Large intestine (tissue), 3 donors: Measurements from ENCODE around the gene NAV1. TPM values are rescaled to one million over a fixed set of nuclear protein-coding genes. Genes with fewer than 3 reads are reported as not detected.
A peak's percentile ranks its signal among the peaks of the same experiment; 100 is the strongest.

ENCODE experiments used
- DNase-seq, 2 donors: peaks; one replicate each; pipeline versions ENCODE4 v3.0.0 to v3.0.0-alpha.2; 2013
- H3K27ac ChIP-seq: one replicate; pipeline ENCODE4 v1.5.1; 2013; ENCODE audit warnings: low read length
- H3K27me3 ChIP-seq: 2 replicates; pipeline ENCODE4 v1.6.1; 2013; ENCODE audit warnings: low read length; ENCODE audit not compliant: control insufficient read depth, insufficient read depth
- H3K36me3 ChIP-seq: 2 replicates; pipeline ENCODE4 v1.6.1; 2013; ENCODE audit warnings: low read length; ENCODE audit not compliant: control insufficient read depth, insufficient read depth
- H3K4me1 ChIP-seq: one replicate; pipeline ENCODE4 v1.6.1; 2013; ENCODE audit warnings: low read length; ENCODE audit not compliant: control insufficient read depth, insufficient read depth
- H3K4me3 ChIP-seq: one replicate; pipeline ENCODE4 v1.5.1; 2013; ENCODE audit warnings: low read length
- H3K9me3 ChIP-seq: one replicate; pipeline ENCODE4 v1.6.1; 2013; ENCODE audit warnings: mild to moderate bottlenecking, low read depth, low read length, moderate library complexity; ENCODE audit not compliant: control insufficient read depth
- WGBS: methylation state at CpG from one replicate; pipeline ENCODE4 v1.1.5; 2013; ENCODE audit warnings: low lambda C conversion rate; ENCODE audit not compliant: insufficient coverage; 5-methylcytosine and 5-hydroxymethylcytosine counted together
- polyA plus RNA-seq: library from polyadenylated mRNA; unstranded; fragments of 120-200 nt; gene quantifications from one replicate; pipeline ENCODE4 v1.2.1, GENCODE V29; 2013

The NAV1 gene
- polyA plus RNA-seq, 1 donor = 9.7 TPM

- Histone ChIP-seq H3K27ac (no peak overlapping the region), H3K27me3 (no peaks in the 10 kb centered on the region), H3K9me3 (peaks cover 10% of the 10 kb centered on the region), H3K36me3 (no peaks in the 10 kb centered on the region), H3K4me1 (peaks cover 12% of the 10 kb centered on the region), H3K4me3 (no peak overlapping the region)
- WGBS = 85% methylated on average over 5 of the region's 5 CpGs
- no peak for DNase-seq
Measured at GRCh38 chr1:201527879-201528278, 11.0 kb upstream of the NAV1 start.

- WGBS = 75% methylated on average over 2 of the region's 3 CpGs
Measured at GRCh38 chr1:201528631-201529252, 10.2 kb upstream of the NAV1 start.

DNA sequence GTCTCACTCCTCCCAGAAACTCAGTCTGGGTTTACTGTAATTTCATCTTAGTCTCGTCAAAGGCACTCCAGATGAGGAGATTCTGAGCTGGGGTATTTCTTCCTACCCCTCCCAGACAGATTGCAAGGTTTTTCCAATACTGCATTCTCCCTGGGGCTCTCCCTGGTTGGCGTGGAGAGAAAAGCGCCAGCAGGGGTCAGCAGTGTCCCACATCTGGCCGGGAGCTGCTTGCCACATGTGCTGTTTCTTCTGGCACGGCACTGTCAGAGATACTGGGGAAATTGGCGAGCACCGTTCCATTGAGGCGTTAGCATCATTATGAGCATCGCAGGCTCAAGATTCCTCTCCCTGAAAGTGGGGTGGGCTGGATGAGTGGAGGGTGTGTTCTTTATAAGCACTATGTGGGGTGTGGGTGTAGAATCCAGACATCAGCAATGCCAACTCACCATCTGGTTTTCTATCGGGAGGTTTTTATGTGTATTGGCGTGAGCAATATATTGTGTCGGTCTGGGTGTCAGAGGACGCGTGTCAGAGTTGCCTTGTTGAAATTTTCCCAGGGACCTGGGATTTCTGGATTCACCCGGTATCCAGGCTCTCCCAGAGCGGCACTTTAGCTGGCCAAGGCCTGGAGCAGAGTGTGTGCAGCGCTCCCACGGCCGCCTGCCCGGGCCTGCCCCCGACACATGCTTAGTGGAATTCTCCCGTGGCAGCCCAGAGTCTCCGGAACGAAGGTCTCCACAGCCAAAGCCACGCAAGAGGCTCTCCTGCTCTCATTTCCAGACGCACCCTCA, 8.0 kb upstream of the NAV1 start:
- peaks cover 12% of the 10 kb centered on the region for H3K4me1 ChIP-seq
- WGBS = no CpG with 5 or more reads among the region's 26 CpGs
- no peaks in the 10 kb centered on the region for H3K36me3 ChIP-seq
- H3K27me3 ChIP-seq = peaks cover 6% of the 10 kb centered on the region
- H3K4me3 ChIP-seq = no peak overlapping the region
- no peaks in the 10 kb centered on the region for H3K9me3 ChIP-seq
- H3K27ac ChIP-seq = no peak overlapping the region
- peak; percentile 69 to 73 for DNase-seq

More at GRCh38 chr1:201528631-201529252, 10.2 kb upstream of the NAV1 start:
- Histone ChIP-seq H3K27ac (peak overlapping the region; percentile 82), H3K4me3 (no peak overlapping the region), H3K9me3 (peaks cover 10% of the 10 kb centered on the region), H3K27me3 (no peaks in the 10 kb centered on the region), H3K36me3 (no peaks in the 10 kb centered on the region), H3K4me1 (peaks cover 12% of the 10 kb centered on the region)
- DNase-seq = peak; percentile 88 to 93

DNA sequence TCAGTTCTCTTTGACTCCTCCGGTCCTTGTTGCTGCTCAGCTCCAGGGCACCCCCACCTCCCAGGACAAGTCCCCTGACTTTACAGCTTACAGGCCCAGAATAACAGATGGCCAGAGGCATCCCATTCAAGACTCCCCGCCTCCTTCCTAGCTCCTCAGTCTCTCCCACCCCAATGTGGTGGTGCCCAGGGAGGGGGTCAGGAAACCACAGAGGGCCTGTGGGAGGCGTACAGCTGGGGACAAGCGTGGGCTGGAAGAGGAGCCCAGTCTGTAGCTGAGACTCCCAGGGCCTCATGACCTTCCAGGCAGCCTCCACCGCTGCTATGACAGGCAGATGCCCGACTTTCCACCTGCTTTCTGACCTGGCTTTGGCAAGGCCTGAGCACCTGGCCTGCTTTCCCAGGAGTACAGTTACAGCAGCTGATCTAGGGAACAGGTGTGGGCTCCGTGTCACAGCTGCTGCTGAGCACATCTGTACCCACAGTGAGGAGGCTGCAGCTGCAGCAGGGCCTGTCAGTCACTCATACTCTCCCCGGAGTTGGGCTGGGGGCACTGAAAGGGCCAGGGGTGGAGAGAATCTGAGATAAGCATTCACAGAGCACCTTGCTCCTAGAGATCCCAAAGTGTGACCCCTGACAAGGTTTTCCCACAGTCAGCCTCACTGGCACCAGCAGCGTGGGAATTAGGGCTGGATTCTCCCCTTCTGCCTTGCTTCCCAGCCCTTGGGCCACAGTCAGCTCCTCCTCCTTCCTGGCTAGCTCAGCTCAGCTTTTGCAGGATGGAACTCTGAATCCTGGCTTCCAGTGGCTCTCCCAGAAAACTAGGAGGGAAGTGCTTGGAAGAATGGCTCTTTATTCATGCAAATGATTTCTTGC, 7.1 kb upstream of the NAV1 start:
- DNase-seq = no peak
- H3K4me1 ChIP-seq = peaks cover 12% of the 10 kb centered on the region

DNA sequence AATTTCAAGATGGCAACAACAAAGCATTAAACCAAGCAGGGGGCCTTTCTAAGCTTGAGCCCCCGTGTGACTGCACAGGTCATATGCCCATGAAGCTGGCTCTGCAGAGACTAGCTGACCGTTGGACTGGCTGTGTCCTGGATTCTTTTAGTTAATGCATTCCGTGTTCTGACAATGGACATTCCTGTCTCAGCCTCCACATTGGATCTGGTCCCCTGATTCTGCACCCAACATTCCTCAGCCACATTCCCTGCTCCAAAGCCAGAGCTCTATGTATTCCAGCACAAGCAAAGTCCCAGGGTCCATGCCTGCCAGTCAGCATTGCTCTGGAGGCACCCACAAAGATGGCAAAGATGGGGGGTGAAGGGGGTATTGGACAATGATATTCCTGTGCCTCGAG, 5.1 kb upstream of the NAV1 start:
- Histone ChIP-seq H3K4me1 (peaks cover 12% of the 10 kb centered on the region), H3K27ac (no peak overlapping the region)

More for the DNA sequence above, 7.1 kb upstream of the NAV1 start:
- H3K4me3 ChIP-seq = no peak overlapping the region
- WGBS = no CpG with 5 or more reads among the region's 9 CpGs
- H3K9me3 ChIP-seq = no peaks in the 10 kb centered on the region
- H3K36me3 ChIP-seq = no peaks in the 10 kb centered on the region
- no peak overlapping the region for H3K27ac ChIP-seq
- H3K27me3 ChIP-seq = peaks cover 14% of the 10 kb centered on the region

DNA sequence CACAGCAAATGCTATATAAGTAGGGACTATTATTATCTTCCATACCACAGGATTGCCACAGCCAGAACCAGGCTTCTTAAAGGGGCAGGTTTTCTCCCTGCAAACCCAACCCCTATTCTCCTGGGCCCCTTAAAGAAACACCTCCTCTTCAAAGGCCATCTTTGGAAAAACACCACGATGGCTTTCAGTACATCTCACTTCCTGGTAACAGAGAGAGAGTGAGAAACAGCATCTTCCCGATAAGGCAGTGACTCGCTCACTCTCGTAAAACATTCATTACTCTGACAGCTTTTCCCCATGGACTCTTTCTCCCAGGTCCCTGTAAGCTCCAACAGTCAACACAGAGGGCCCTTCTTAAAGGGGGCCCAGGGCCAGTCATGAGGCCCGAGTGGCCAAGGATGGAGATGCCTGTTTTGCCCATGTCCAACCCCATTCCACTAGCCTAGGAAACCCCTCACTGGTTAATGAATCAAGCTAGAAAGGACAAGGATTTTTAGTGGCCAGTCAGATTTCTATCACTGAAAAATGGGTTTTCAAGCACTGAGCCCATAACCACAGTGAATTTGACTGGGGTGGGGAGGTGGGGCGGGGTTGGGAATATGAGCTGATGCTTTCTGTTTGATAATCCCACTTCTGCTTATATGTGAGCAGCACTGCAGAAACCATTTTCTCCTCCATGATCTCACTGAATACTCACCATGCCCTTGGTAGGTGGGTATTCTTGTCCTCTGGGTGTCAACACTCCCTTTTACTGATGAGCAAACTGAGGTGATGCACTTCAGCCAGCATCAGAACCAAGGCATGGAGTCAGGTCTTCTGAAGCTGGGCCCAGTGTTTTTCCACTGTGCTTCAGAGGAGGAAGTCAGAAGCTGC, 3.6 kb upstream of the NAV1 start:
- H3K4me3 ChIP-seq = no peak overlapping the region
- DNase-seq = no peak
- no CpG with 5 or more reads among the region's 6 CpGs for WGBS
- no peaks in the 10 kb centered on the region for H3K36me3 ChIP-seq
- H3K9me3 ChIP-seq = peaks cover 6% of the 10 kb centered on the region
- peaks cover 48% of the 10 kb centered on the region for H3K27me3 ChIP-seq
- H3K27ac ChIP-seq = no peak overlapping the region
- peaks cover 12% of the 10 kb centered on the region for H3K4me1 ChIP-seq

More for the DNA sequence above, 5.1 kb upstream of the NAV1 start:
- Histone ChIP-seq H3K4me3 (no peak overlapping the region), H3K9me3 (peaks cover 4% of the 10 kb centered on the region), H3K27me3 (peaks cover 35% of the 10 kb centered on the region), H3K36me3 (no peaks in the 10 kb centered on the region)
- no CpG with 5 or more reads among the region's 4 CpGs for WGBS
- no peak for DNase-seq

DNA sequence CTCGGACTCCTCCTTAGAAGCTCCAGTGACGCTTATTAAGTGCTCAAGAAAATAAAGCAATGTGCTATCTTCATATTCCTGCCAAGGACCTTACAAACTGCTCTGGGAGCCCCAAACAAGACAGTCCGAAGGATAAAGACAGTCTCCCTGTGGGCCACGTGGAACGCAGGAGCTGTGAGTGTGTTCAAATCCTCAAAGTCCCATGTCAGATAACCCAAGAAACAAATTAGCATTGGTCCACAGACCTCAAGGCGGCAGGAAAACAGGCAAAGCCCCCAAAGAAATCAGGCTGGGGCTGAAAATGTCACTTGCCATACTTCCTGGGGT, 3.0 kb upstream of the NAV1 start:
- no peak for DNase-seq
- WGBS = no CpG with 5 or more reads among the region's 6 CpGs
- peaks cover 10% of the 10 kb centered on the region for H3K4me1 ChIP-seq
- H3K27me3 ChIP-seq = peaks cover 54% of the 10 kb centered on the region
- no peak overlapping the region for H3K27ac ChIP-seq
- peaks cover 6% of the 10 kb centered on the region for H3K9me3 ChIP-seq
- H3K36me3 ChIP-seq = no peaks in the 10 kb centered on the region
- H3K4me3 ChIP-seq = no peak overlapping the region

GRCh38 chr1:201536558-201536957, 2.4 kb upstream of the NAV1 start:
- Histone ChIP-seq H3K4me3 (no peak overlapping the region), H3K27ac (no peak overlapping the region), H3K4me1 (peaks cover 10% of the 10 kb centered on the region), H3K9me3 (peaks cover 6% of the 10 kb centered on the region), H3K27me3 (peaks cover 60% of the 10 kb centered on the region), H3K36me3 (no peaks in the 10 kb centered on the region)
- no peak for DNase-seq
- WGBS = 71% methylated on average over 1 of the region's 4 CpGs

DNA sequence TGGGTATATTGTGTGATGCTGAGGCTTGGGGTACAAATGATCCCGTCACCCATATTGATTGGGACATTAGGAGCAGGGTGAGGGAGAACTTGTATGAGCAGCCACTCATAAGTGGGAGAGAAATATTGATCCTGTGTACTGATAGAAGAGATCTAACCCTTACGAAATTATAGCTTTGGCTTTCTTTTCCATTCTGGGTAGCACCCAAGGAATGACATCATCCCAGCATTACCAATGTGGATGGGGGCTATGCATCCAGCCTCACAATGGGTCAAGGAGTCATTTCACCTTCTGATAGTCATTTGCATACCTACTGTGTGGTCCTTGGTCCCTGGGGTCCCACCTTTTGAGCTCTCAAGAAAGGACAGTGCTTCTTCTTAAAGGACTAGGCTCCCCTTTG, 1.9 kb upstream of the NAV1 start:
- Histone ChIP-seq H3K27ac (no peak overlapping the region), H3K4me3 (no peak overlapping the region), H3K4me1 (peaks cover 10% of the 10 kb centered on the region), H3K36me3 (no peaks in the 10 kb centered on the region), H3K9me3 (peaks cover 6% of the 10 kb centered on the region), H3K27me3 (peaks cover 62% of the 10 kb centered on the region)
- DNase-seq = no peak
- WGBS = 100% methylated on average over 1 of the region's 2 CpGs
